GM12878 (cell line): ENCODE data around the gene TEPSIN.

Experiments used
- CHD1 ChIP-seq: IDR thresholded peaks from 2 replicates; pipeline ENCODE4 v1.6.1; 2012; ENCODE audit warnings: low read depth, low read length, improper control_type of control experiment
- EP300 ChIP-seq, 2 experiments: fragments of 150-350 bp in 1 of 2; IDR thresholded peaks; 2 replicates each; pipeline ENCODE4 v1.6.1; 2011 to 2012; ENCODE audit warnings: low read depth in 2 of 2, low read length in 2 of 2, borderline replicate concordance in 1 of 2, improper control_type of control experiment in 1 of 2, inconsistent platforms in 1 of 2; ENCODE audit not compliant: control insufficient read depth in 1 of 2
- HDGF ChIP-seq: fragments of 450-650 bp; IDR thresholded peaks from 2 replicates; pipeline ENCODE4 v1.6.1; 2016; ENCODE audit warnings: antibody characterized with exemption
- SIN3A ChIP-seq: IDR thresholded peaks from 2 replicates; pipeline ENCODE4 v1.6.1; 2012; ENCODE audit warnings: low read depth, low read length, improper control_type of control experiment
- SP1 ChIP-seq: IDR thresholded peaks from one replicate; pipeline ENCODE4 v1.6.1; 2011; ENCODE audit warnings: low read depth, low read length
- STAT1 ChIP-seq: fragments of 450-650 bp; conservative IDR thresholded peaks from 2 replicates; pipeline ENCODE4 v1.6.1; 2014; ENCODE audit warnings: antibody characterized with exemption, mild to moderate bottlenecking
- YBX1 ChIP-seq: fragments of 450-650 bp; IDR thresholded peaks from 2 replicates; pipeline ENCODE4 v1.6.1; 2016; ENCODE audit warnings: antibody characterized with exemption
- YY1 ChIP-seq: IDR thresholded peaks from 2 replicates; pipeline ENCODE4 v1.6.1; 2011; ENCODE audit warnings: low read depth, mild to moderate bottlenecking, low read length
- ZNF384 ChIP-seq: IDR thresholded peaks from 2 replicates; pipeline ENCODE4 v1.6.1; 2012; ENCODE audit warnings: low read depth, mild to moderate bottlenecking, low read length, improper control_type of control experiment, borderline replicate concordance
- TF ChIP-seq, protein P1 (sequence below), 3 experiments: IDR thresholded peaks in 2 of 3; conservative IDR thresholded peaks in 1 of 3; 2 replicates each; pipeline ENCODE4 v1.5.1; 2011; ENCODE audit warnings: low read depth in 3 of 3, low read length in 3 of 3, mild to moderate bottlenecking in 3 of 3, control low read depth in 2 of 3, moderate library complexity in 2 of 3, inconsistent platforms in 1 of 3, mixed read lengths in 1 of 3; ENCODE audit not compliant: control insufficient read depth in 2 of 3, insufficient read depth in 1 of 3; ENCODE audit errors: extremely low read depth in 1 of 3
- TF ChIP-seq, protein P2 (sequence below): IDR thresholded peaks from 2 replicates; pipeline ENCODE4 v1.6.1; 2011; ENCODE audit warnings: mild to moderate bottlenecking, low read depth, low read length, moderate library complexity; ENCODE audit not compliant: insufficient replicate concordance
- TF ChIP-seq, protein P3 (sequence below): IDR thresholded peaks from 2 replicates; pipeline ENCODE4 v1.6.1; 2011; ENCODE audit warnings: low read depth, low read length, improper control_type of control experiment, borderline replicate concordance
- TF ChIP-seq, protein P4 (sequence below): IDR thresholded peaks from 2 replicates; pipeline ENCODE4 v1.6.1; 2011; ENCODE audit warnings: low read depth, mild to moderate bottlenecking, low read length, moderate library complexity, borderline replicate concordance; ENCODE audit errors: extremely low read depth
- TF ChIP-seq, protein P5 (sequence below): fragments of 450-650 bp; IDR thresholded peaks from 2 replicates; pipeline ENCODE4 v1.6.1; 2018; ENCODE audit warnings: mild to moderate bottlenecking, low read depth, moderate library complexity; ENCODE audit not compliant: partially characterized antibody

DNA sequence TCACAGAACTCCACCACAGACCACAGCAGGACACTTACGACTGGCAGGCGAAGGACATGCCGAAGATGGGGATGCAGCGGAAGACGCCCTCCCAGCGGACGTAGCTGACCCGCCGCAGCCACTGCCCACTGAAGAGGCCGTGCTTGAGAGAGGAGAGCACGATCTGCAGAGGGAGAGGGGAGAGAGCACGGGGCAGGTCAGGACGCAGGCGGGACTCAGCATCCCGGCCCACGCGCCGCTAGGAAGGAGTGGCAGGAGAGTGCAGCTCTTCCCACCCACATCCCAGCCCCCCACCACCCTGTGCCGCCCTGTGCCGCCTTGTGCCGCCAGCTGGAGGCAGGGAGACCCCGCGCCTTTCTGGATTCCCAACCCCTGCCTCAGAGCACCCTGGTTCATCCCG is 41.7 kb upstream of the TEPSIN start:
- TF ChIP-seq, protein P1, sequence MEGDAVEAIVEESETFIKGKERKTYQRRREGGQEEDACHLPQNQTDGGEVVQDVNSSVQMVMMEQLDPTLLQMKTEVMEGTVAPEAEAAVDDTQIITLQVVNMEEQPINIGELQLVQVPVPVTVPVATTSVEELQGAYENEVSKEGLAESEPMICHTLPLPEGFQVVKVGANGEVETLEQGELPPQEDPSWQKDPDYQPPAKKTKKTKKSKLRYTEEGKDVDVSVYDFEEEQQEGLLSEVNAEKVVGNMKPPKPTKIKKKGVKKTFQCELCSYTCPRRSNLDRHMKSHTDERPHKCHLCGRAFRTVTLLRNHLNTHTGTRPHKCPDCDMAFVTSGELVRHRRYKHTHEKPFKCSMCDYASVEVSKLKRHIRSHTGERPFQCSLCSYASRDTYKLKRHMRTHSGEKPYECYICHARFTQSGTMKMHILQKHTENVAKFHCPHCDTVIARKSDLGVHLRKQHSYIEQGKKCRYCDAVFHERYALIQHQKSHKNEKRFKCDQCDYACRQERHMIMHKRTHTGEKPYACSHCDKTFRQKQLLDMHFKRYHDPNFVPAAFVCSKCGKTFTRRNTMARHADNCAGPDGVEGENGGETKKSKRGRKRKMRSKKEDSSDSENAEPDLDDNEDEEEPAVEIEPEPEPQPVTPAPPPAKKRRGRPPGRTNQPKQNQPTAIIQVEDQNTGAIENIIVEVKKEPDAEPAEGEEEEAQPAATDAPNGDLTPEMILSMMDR (IDR thresholded peaks at IDR 0.05 in 2 of 3, conservative IDR thresholded peaks at IDR 0.05 in 1 of 3; ENCODE audit: control insufficient read depth in 2 of 3, extremely low read depth in 1 of 3, insufficient read depth in 1 of 3, low read depth in 3 of 3, low read length in 3 of 3) = no peak
- TF ChIP-seq HDGF = no peak
- TF ChIP-seq EP300 (IDR thresholded peaks at IDR 0.05; ENCODE audit: borderline replicate concordance in 1 of 2, control insufficient read depth in 1 of 2, low read depth in 2 of 2, low read length in 2 of 2) = no peak
- TF ChIP-seq, protein P2, sequence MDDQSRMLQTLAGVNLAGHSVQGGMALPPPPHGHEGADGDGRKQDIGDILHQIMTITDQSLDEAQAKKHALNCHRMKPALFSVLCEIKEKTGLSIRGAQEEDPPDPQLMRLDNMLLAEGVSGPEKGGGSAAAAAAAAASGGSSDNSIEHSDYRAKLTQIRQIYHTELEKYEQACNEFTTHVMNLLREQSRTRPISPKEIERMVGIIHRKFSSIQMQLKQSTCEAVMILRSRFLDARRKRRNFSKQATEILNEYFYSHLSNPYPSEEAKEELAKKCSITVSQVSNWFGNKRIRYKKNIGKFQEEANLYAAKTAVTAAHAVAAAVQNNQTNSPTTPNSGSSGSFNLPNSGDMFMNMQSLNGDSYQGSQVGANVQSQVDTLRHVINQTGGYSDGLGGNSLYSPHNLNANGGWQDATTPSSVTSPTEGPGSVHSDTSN = no peak
- no peak for TF ChIP-seq YY1
- no peak for TF ChIP-seq ZNF384
- TF ChIP-seq SIN3A = no peak
- no peak for TF ChIP-seq YBX1
- TF ChIP-seq STAT1 = no peak
- TF ChIP-seq, protein P3, sequence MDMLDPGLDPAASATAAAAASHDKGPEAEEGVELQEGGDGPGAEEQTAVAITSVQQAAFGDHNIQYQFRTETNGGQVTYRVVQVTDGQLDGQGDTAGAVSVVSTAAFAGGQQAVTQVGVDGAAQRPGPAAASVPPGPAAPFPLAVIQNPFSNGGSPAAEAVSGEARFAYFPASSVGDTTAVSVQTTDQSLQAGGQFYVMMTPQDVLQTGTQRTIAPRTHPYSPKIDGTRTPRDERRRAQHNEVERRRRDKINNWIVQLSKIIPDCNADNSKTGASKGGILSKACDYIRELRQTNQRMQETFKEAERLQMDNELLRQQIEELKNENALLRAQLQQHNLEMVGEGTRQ = no peak
- TF ChIP-seq, protein P4, sequence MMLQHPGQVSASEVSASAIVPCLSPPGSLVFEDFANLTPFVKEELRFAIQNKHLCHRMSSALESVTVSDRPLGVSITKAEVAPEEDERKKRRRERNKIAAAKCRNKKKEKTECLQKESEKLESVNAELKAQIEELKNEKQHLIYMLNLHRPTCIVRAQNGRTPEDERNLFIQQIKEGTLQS = no peak
- no peak for TF ChIP-seq SP1
- TF ChIP-seq CHD1 = no peak
- TF ChIP-seq, protein P5, sequence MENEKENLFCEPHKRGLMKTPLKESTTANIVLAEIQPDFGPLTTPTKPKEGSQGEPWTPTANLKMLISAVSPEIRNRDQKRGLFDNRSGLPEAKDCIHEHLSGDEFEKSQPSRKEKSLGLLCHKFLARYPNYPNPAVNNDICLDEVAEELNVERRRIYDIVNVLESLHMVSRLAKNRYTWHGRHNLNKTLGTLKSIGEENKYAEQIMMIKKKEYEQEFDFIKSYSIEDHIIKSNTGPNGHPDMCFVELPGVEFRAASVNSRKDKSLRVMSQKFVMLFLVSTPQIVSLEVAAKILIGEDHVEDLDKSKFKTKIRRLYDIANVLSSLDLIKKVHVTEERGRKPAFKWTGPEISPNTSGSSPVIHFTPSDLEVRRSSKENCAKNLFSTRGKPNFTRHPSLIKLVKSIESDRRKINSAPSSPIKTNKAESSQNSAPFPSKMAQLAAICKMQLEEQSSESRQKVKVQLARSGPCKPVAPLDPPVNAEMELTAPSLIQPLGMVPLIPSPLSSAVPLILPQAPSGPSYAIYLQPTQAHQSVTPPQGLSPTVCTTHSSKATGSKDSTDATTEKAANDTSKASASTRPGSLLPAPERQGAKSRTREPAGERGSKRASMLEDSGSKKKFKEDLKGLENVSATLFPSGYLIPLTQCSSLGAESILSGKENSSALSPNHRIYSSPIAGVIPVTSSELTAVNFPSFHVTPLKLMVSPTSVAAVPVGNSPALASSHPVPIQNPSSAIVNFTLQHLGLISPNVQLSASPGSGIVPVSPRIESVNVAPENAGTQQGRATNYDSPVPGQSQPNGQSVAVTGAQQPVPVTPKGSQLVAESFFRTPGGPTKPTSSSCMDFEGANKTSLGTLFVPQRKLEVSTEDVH = no peak
